Thyroid gland (tissue), 4 donors: Measurements from ENCODE around the gene FEN1. TPM values are rescaled to one million over a fixed set of nuclear protein-coding genes. Genes with fewer than 3 reads are reported as not detected.

Experiments
- DNase-seq, 2 donors: peaks; one replicate each; pipeline ENCODE4 v3.0.0-alpha.2; 2019
- H3K27ac ChIP-seq, 3 donors: fragments of 200-600 bp; sonication (generic); 1 replicate in 2 of 3; 2 replicates in 1 of 3; pipeline ENCODE4 v1.5.1; 2016 to 2019; ENCODE audit warnings: mild to moderate bottlenecking in 1 of 3, moderate library complexity in 1 of 3
- H3K27me3 ChIP-seq: fragments of 200-600 bp; sonication (generic); one replicate; pipeline ENCODE4 v1.5.1; 2019
- H3K36me3 ChIP-seq, 2 donors: fragments of 200-600 bp; sonication (generic); one replicate each; pipeline ENCODE4 v1.5.1; 2016 to 2019
- H3K4me1 ChIP-seq, 2 donors: fragments of 200-600 bp; sonication (generic); one replicate each; pipeline ENCODE4 v1.5.1; 2017 to 2019
- H3K4me3 ChIP-seq, 3 donors: fragments of 200-600 bp; sonication (generic); replicated peaks in 1 of 3; 1 replicate in 2 of 3; 2 replicates in 1 of 3; pipeline ENCODE4 v1.5.1; 2016; ENCODE audit warnings: mild to moderate bottlenecking in 1 of 3
- H3K9me3 ChIP-seq: fragments of 200-600 bp; sonication (generic); one replicate; pipeline ENCODE4 v1.5.1; 2017
- CTCF ChIP-seq, 6 experiments: fragments of 200-600 bp in 3 of 6; fragments of 450-650 bp in 3 of 6; sonication (generic) in 3 of 6; IDR thresholded peaks; one replicate each; pipeline ENCODE4 v1.5.1; 2016 to 2019; ENCODE audit warnings: antibody characterized with exemption in 6 of 6, mild to moderate bottlenecking in 2 of 6, inconsistent platforms in 1 of 6, moderate library complexity in 1 of 6
- POLR2A ChIP-seq, 2 donors: fragments of 450-650 bp; IDR thresholded peaks; one replicate each; pipeline ENCODE4 v1.6.1; 2017; ENCODE audit warnings: antibody characterized with exemption in 2 of 2, mild to moderate bottlenecking in 2 of 2, moderate library complexity in 1 of 2
- WGBS, 2 donors: methylation state at CpG; one replicate each; pipeline ENCODE4 v1.1.5; 2017; 5-methylcytosine and 5-hydroxymethylcytosine counted together
- intact Hi-C: fragments of 100-400 bp; cut with DNase I; formaldehyde crosslinking; loops from one replicate; pipeline ENCODE4 v1.15.1; 2023
- total RNA-seq, 4 donors: library from RNA; depleted of rRNA; stranded (reverse); fragments of >200 nt; gene quantifications; one replicate each; pipeline ENCODE4 v1.2.3, GENCODE V29; 2016

FEN1 gene
- total RNA-seq, 4 donors from 2014 or later = 4.1 to 6.3 (median 5.2) TPM

GRCh38 chr11:61839742-61840141 is 47.0 kb downstream of the FEN1 start:
- Histone ChIP-seq H3K27me3 (no peaks in the 10 kb centered on the region), H3K36me3 (no peaks in the 10 kb centered on the region), H3K9me3 (no peaks in the 10 kb centered on the region), H3K4me3 (no peak overlapping the region), H3K4me1 (peaks cover 0 to 3% of the 10 kb centered on the region in 2 donors), H3K27ac (no peak overlapping the region)
- WGBS, 2 donors = 97 to 100% methylated on average over 2 of the region's 2 CpGs
- intact Hi-C loops = no loop called here
- TF ChIP-seq CTCF (IDR thresholded peaks at IDR 0.05) (no peak), POLR2A (IDR thresholded peaks at IDR 0.05) (no peak)
- no peak for DNase-seq

- WGBS, 2 donors = 90 to 92% methylated on average over 7 of the region's 7 CpGs
- Histone ChIP-seq H3K4me3 (no peak overlapping the region), H3K36me3 (no peaks in the 10 kb centered on the region), H3K4me1 (no peaks in the 10 kb centered on the region), H3K27me3 (no peaks in the 10 kb centered on the region), H3K27ac (no peak overlapping the region), H3K9me3 (no peaks in the 10 kb centered on the region)
- TF ChIP-seq CTCF (IDR thresholded peaks at IDR 0.05) (no peak), POLR2A (IDR thresholded peaks at IDR 0.05) (no peak)
- intact Hi-C loops = no loop called here
- no peak for DNase-seq
These were observed 47.7 kb downstream of the FEN1 start for GRCh38 chr11:61840371-61840770.

- DNase-seq = no peak
- intact Hi-C loops = no loop called here
- Histone ChIP-seq H3K4me3 (no peak overlapping the region), H3K36me3 (no peaks in the 10 kb centered on the region), H3K27me3 (no peaks in the 10 kb centered on the region), H3K9me3 (no peaks in the 10 kb centered on the region), H3K4me1 (no peaks in the 10 kb centered on the region), H3K27ac (no peak overlapping the region)
- no peak for TF ChIP-seq CTCF (IDR thresholded peaks at IDR 0.05)
- TF ChIP-seq POLR2A (IDR thresholded peaks at IDR 0.05) = no peak
- WGBS, 2 donors = 92% methylated on average over 12 of the region's 12 CpGs
These were observed 49.2 kb downstream of the FEN1 start for GRCh38 chr11:61841636-61842527.

GRCh38 chr11:61842528-61842820 is 49.8 kb downstream of the FEN1 start:
- no peaks in the 10 kb centered on the region for H3K36me3 ChIP-seq
- no peaks in the 10 kb centered on the region for H3K4me1 ChIP-seq
- no peak for DNase-seq
- H3K27ac ChIP-seq = no peak overlapping the region
- H3K4me3 ChIP-seq = no peak overlapping the region
- no peak for TF ChIP-seq CTCF (IDR thresholded peaks at IDR 0.05)
- TF ChIP-seq POLR2A (IDR thresholded peaks at IDR 0.05) = no peak
- no peaks in the 10 kb centered on the region for H3K9me3 ChIP-seq
- no peaks in the 10 kb centered on the region for H3K27me3 ChIP-seq
- WGBS, 2 donors = 91 to 99% methylated on average over 7 of the region's 7 CpGs
- intact Hi-C loops = no loop called here

- no peak for DNase-seq
- WGBS, 2 donors = 86 to 87% methylated on average over 13 to 16 of the region's 16 CpGs
- H3K4me3 ChIP-seq = no peak overlapping the region
- H3K27me3 ChIP-seq = no peaks in the 10 kb centered on the region
- TF ChIP-seq CTCF (IDR thresholded peaks at IDR 0.05) (no peak), POLR2A (IDR thresholded peaks at IDR 0.05) (no peak)
- H3K36me3 ChIP-seq = no peaks in the 10 kb centered on the region
- H3K9me3 ChIP-seq = no peaks in the 10 kb centered on the region
- H3K4me1 ChIP-seq = no peaks in the 10 kb centered on the region
- intact Hi-C loops = no loop called here
- no peak overlapping the region for H3K27ac ChIP-seq
These were observed 52.3 kb downstream of the FEN1 start for GRCh38 chr11:61844909-61845565.
